ENCODE data around the gene THPO.
A peak's percentile ranks its signal among the peaks of the same experiment; 100 is the strongest.

THPO gene

GRCh38 chr3:184384342-184384741, 6.3 kb upstream of the THPO start:
- no peak for DNase-seq

GRCh38 chr3:184383033-184383740, 5.2 kb upstream of the THPO start:
- DNase-seq, result no peak

GRCh38 chr3:184382326-184383032, 4.5 kb upstream of the THPO start:
- no peak for DNase-seq

- no peak for DNase-seq
Observed at GRCh38 chr3:184381261-184382224, 3.5 kb upstream of the THPO start.

GRCh38 chr3:184380627-184381260, 2.7 kb upstream of the THPO start:
- no peak for DNase-seq

GRCh38 chr3:184380185-184380626, 2.2 kb upstream of the THPO start:
- no peak for DNase-seq

GRCh38 chr3:184379358-184380184, 1.6 kb upstream of the THPO start, which contains the start of gene CHRD:
TSS of gene CHRD (plus strand) at chr3:184380054. CDS start at chr3:184380319, 265 bp downstream.
- DNase-seq, result no peak

GRCh38 chr3:184378651-184379357, 797 bp upstream of the THPO start:
- DNase-seq, result no peak

GRCh38 chr3:184377374-184377773, 633 bp downstream of the THPO start:
- DNase-seq, result no peak

GRCh38 chr3:184375747-184376461, 2.1 kb downstream of the THPO start:
- DNase-seq, result no peak

- no peak for DNase-seq
Observed at GRCh38 chr3:184373422-184373821, 4.6 kb downstream of the THPO start.

- DNase-seq, result no peak
Observed at GRCh38 chr3:184372911-184373310, 5.1 kb downstream of the THPO start.

GRCh38 chr3:184372296-184372821, 5.6 kb downstream of the THPO start:
- DNase-seq, result no peak

GRCh38 chr3:184371570-184372018, 6.4 kb downstream of the THPO start:
- DNase-seq, result peak; percentile 68

GRCh38 chr3:184368586-184369183, 9.3 kb downstream of the THPO start:
- DNase-seq, result no peak

GRCh38 chr3:184368116-184368515, 9.9 kb downstream of the THPO start:
- DNase-seq, result no peak

- DNase-seq, result no peak
Observed at GRCh38 chr3:184366619-184367289, 11.3 kb downstream of the THPO start.

- DNase-seq, result peak; percentile 98
Observed at GRCh38 chr3:184362668-184363546, 15.1 kb downstream of the THPO start.
